CD4-positive, alpha-beta T cell treated with Interleukin-15 for 4 hours (primary cell): ENCODE measurements around the gene OR13C5.
"Not testable (repeated sequence)": the region's sequence is repeated elsewhere in the genome, so short reads cannot be mapped to it uniquely, and the experiment has no call there.

ENCODE experiments used
- DNase-seq: peaks from one replicate; pipeline ENCODE4 v3.0.0-alpha.2; 2020; ENCODE audit warnings: low spot score

Gene OR13C5

GRCh38 chr9:104599313-104599712, at the start of gene OR13C5:
Gene OR13C5 (minus strand): TSS chr9:104599413. CDS start chr9:104599413, 0 bp downstream.
- not testable (repeated sequence) for DNase-seq

GRCh38 chr9:104635456-104635855, 36.2 kb upstream of the OR13C5 start:
- DNase-seq: no peak

- DNase-seq: no peak
These were observed 34.8 kb upstream of the OR13C5 start for GRCh38 chr9:104633976-104634520.

- not testable (repeated sequence) for DNase-seq
These were observed 26.8 kb upstream of the OR13C5 start for GRCh38 chr9:104625964-104626363.

- DNase-seq: no peak
These were observed 18.9 kb upstream of the OR13C5 start, which contains the start of gene OR13C9 for GRCh38 chr9:104618104-104618503. Gene OR13C9 (minus strand): TSS chr9:104618204. CDS start chr9:104618204, 0 bp downstream.

- no peak for DNase-seq
These were observed 18.2 kb upstream of the OR13C5 start for GRCh38 chr9:104617418-104617817.

- DNase-seq: no peak
These were observed 12.0 kb upstream of the OR13C5 start for GRCh38 chr9:104611213-104611612.

GRCh38 chr9:104608336-104608735, 9.1 kb upstream of the OR13C5 start:
- no peak for DNase-seq

- DNase-seq: no peak
These were observed 6.9 kb upstream of the OR13C5 start for GRCh38 chr9:104606152-104606551.

- DNase-seq: not testable (repeated sequence)
These were observed 6.3 kb upstream of the OR13C5 start, which contains the start of gene OR13C2 for GRCh38 chr9:104605527-104605926. Gene OR13C2 (minus strand): TSS chr9:104605627. CDS start chr9:104605627, 0 bp downstream.

GRCh38 chr9:104604801-104605200, 5.6 kb upstream of the OR13C5 start:
- no peak for DNase-seq

GRCh38 chr9:104598749-104599148, 464 bp downstream of the OR13C5 start:
- not testable (repeated sequence) for DNase-seq

- no peak for DNase-seq
These were observed 9.6 kb downstream of the OR13C5 start for GRCh38 chr9:104589626-104590025.

GRCh38 chr9:104586496-104587180, 12.6 kb downstream of the OR13C5 start:
- no peak for DNase-seq

- no peak for DNase-seq
These were observed 18.7 kb downstream of the OR13C5 start for GRCh38 chr9:104580562-104580961.

GRCh38 chr9:104577263-104577662, 21.9 kb downstream of the OR13C5 start:
- no peak for DNase-seq

GRCh38 chr9:104575456-104575855, 23.8 kb downstream of the OR13C5 start:
- no peak for DNase-seq

GRCh38 chr9:104572612-104573011, 26.6 kb downstream of the OR13C5 start:
- DNase-seq: no peak

- no peak for DNase-seq
These were observed 30.3 kb downstream of the OR13C5 start, which contains the start of gene OR13C8 for GRCh38 chr9:104568868-104569267. Gene OR13C8 (plus strand): TSS chr9:104569168. CDS start chr9:104569168, 0 bp downstream.

- DNase-seq: no peak
These were observed 34.9 kb downstream of the OR13C5 start for GRCh38 chr9:104564358-104564757.

- DNase-seq: no peak
These were observed 42.2 kb downstream of the OR13C5 start for GRCh38 chr9:104556830-104557634.

GRCh38 chr9:104555521-104555920, 43.7 kb downstream of the OR13C5 start:
- DNase-seq: no peak

- no peak for DNase-seq
These were observed 46.0 kb downstream of the OR13C5 start for GRCh38 chr9:104553261-104553660.
